Measurements from ENCODE around the gene RAPGEF5.

DNA sequence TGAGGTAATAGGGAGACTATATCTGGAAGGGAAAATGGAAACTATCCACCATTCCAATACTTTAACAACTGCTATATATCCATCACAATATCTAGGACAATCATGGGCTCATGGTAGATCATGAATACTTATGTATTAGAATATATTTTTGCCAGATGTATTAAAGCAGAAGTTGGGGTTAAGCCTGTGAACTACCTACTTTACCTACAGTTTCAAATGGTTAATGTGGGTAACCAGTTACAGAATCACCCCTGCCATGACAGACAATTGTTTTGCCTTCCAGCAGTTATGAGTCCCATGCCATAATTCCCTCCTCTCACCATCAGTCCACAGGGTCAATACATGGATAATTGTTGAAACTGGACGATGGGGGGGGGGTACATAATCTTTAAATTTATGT lies 29.9 kb upstream of the RAPGEF5 start:
- TF ChIP-seq, protein P1, sequence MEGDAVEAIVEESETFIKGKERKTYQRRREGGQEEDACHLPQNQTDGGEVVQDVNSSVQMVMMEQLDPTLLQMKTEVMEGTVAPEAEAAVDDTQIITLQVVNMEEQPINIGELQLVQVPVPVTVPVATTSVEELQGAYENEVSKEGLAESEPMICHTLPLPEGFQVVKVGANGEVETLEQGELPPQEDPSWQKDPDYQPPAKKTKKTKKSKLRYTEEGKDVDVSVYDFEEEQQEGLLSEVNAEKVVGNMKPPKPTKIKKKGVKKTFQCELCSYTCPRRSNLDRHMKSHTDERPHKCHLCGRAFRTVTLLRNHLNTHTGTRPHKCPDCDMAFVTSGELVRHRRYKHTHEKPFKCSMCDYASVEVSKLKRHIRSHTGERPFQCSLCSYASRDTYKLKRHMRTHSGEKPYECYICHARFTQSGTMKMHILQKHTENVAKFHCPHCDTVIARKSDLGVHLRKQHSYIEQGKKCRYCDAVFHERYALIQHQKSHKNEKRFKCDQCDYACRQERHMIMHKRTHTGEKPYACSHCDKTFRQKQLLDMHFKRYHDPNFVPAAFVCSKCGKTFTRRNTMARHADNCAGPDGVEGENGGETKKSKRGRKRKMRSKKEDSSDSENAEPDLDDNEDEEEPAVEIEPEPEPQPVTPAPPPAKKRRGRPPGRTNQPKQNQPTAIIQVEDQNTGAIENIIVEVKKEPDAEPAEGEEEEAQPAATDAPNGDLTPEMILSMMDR (conservative IDR thresholded peaks at IDR 0.05), result no peak
- TF ChIP-seq ZFX (IDR thresholded peaks at IDR 0.05), result no peak

Data from C4-2B (cell line).